Measurements from ENCODE around the gene LRRC75B.

The LRRC75B gene

DNA sequence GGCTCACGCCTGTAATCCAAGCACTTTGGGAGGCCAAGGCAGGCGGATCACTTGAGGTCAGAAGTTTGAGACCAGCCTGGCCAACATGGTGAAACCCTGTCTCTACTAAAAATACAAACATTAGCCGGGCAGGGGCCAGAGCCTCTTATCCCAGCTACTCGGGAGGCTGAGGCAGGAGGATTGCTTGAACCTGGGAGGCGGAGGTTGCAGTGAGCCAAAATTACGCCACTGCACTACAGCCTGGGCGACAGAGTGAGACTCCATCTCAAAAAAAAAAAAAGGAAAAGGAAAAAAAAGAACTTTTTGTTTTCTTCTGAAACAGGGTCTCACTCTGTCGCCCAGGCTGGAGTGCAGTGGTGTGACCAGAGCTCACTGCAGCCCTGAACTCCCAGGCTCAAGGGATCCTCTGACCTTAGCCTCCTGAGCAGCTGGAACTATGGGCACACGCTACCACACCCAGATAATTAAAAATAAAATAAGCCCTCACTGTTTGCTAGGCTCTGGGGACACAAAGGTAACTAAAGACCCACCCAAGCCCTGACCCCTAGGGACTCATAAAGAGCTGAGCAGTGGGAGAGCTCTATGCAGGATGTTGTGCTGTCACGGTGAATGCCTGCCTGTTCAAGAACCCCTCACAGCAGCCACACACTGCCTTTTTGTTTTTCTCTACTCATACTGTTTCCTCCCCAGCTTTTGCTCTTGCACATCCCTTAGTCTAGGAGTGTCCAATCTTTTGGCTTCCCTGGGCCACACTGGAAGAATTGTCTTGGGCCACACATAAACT is 40.2 kb downstream of the LRRC75B start:
- DNase-seq: peak; percentile 15

DNA sequence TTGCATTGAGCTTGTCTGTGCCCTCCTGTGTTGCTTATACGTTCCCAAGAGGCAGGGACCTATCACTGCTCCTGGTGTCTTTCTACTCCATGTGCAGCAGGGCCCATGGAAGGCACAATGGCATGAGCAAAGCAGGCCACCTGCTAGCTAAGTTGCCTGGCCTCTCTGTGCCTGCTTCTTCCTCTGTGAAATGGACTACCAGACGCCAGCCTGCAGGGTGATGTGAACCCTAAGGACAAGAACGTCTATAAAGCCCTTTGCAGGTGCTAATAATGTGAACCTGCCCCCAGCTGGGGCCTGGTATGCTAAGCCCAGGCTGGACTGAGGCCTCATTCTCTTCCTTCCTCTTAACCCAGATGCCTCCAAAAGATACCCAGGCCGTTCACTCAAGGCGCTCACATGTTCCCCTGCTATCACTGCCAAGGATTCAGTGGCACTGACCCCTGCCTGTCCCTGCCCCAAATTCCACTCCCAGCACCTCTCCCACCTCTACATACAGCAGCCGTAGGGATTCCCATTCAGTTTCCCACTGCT is 41.9 kb downstream of the LRRC75B start:
- DNase-seq: peak; percentile 47

DNA sequence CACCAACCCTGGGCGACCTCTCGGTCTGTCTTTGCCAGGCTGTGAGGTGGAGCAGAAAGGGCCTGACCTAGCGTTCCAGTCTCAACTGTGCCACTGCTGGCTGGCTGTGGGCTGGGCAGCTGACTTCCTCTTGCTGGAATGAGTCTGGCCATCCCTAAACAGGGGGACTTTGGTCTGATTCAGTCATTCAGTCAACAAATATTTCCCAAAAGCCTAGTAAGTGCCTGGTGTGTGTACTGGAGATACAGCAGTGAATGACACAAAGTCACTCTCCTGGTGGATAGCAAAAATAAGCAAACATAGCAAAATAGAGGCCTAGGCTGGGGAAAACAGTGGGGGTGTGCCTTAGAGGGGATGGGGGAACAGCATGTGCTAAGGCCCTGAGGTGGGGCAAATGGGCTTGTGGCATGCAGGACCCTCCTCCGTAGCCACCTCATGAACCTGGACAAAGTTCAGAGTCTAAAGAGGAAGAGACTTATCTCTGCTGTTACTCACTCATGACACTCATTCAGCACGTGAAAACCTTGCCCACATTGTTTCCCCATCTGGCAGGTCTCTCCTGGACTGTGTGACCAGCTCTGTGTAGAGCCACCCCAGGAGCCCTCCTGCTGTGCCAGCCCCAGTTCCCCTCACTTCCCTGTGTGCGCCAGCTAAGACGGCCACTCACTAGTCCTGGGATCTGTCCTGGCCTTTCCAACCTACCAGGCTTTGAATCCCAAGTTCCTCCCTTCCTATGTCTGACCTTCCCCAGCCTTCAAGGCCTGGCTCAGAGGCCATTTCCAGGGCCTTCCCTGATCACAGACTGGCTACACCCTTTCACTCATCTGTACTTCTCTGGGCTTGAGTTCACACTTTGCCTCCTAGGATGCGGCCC is 42.6 kb downstream of the LRRC75B start:
- DNase-seq: peak; percentile 37

- no peak for DNase-seq
Measured at GRCh38 chr22:24548812-24549211, 44.1 kb downstream of the LRRC75B start.

- DNase-seq: no peak
Measured at GRCh38 chr22:24543679-24544243, 49.1 kb downstream of the LRRC75B start.

GRCh38 chr22:24543185-24543601 is 49.7 kb downstream of the LRRC75B start:
- no peak for DNase-seq

DNA sequence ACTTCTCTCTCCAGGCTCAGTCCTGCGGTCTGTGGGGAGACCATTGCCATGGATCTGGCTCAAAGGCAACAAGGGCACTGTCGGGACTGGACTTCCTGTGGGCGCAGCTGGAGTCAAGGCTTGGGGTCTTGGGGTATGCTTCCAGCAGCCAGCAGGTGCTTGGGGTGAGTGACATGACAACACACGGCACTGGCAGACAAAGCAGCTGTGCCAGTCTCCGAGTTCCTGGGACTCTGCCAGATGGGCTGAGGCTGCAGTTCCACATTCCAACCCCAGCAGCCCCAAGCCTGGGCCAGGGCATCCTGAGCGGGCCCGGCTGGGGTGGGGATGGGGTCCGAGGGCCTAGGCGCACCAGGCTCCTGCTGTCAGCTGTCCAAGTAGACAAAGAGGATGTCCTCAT is 50.2 kb downstream of the LRRC75B start:
- DNase-seq: no peak

DNA sequence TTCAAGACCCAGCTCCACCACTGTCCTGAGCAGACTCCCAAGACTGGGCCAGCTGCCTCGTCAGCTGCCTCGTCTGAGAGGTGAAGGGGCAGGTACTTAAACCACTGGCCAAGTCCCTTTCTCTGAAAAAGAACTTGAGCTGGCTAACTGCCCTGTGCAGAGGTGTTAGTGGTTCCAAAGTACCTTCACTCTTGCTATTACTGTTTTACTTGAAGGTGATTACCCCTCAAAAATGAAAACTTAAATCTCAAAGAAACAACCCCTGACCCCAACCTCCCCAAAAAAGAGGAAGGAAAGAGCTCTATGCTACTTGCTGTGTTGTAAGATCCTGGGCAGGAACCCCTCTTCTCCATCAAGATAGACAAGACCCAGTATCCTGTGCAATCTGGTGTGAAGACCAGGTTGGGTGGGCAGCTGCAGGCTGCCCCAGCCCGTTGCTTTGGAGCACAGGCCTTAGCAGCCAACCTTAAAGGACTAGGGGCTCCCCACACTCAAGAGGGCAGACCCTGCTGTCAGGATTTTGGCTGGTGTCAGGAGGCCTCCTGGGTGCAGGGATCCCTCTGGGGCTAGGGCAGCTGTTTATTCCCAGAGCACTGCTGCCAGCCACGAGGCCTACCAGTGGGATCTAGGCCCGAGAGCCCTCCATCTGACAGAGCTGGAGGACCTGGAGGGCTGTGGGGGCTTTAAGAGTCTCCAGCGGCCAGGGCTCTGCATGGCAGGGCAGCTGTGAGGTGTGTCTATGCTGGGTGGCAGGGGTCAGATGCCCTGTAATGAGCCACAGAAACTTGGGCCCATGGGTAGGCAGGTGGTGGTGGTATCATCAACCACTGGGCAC is 51.0 kb downstream of the LRRC75B start:
- DNase-seq: no peak

GRCh38 chr22:24540470-24540869 is 52.4 kb downstream of the LRRC75B start:
- no peak for DNase-seq

DNA sequence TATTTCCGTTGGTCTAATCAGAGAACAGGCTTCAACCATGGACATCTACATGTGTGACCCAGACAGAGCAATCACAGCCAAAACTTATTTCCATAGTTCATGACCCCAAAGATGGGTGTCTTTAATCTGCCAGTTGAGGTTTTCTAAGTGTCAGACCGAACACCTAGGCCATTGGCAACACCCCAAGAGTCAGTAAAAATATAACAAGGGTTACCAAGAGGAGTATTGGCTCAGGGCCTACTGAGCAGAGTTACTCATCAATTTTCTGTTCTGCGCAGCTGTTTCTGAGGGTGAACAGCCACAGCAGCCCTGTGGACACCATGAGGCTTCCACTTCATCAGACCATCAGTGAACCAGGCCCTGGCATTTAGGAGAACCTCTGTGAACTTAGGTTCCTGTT is 56.8 kb downstream of the LRRC75B start:
- no peak for DNase-seq

Measured in hematopoietic multipotent progenitor cell treated with erythropoietin and hydrocortisone succinate and interleukin-3 and kit ligand, for 8 days (in vitro differentiated cells).